Sigmoid colon (tissue), 7 donors: ENCODE data around the gene CDC37L1. TPM values are rescaled to one million over a fixed set of nuclear protein-coding genes. Genes with fewer than 3 reads are reported as not detected.
"Not testable (repeated sequence)": the region's sequence is repeated elsewhere in the genome, so short reads cannot be mapped to it uniquely, and the experiment has no call there.

Source experiments
- DNase-seq: peaks from one replicate; pipeline ENCODE4 v3.0.0-alpha.2; 2019
- H3K27ac ChIP-seq, 4 donors: fragments of 200-600 bp; sonication (generic); one replicate each; pipeline ENCODE4 v1.5.1; 2016 to 2019; ENCODE audit warnings: mild to moderate bottlenecking in 1 of 4
- H3K27me3 ChIP-seq, 3 donors: fragments of 200-600 bp; sonication (generic); one replicate each; pipeline ENCODE4 v1.5.1; 2019; ENCODE audit warnings: mild to moderate bottlenecking in 1 of 3
- H3K36me3 ChIP-seq, 4 donors: fragments of 200-600 bp; sonication (generic); one replicate each; pipeline ENCODE4 v1.5.1; 2016 to 2019
- H3K4me1 ChIP-seq, 4 donors: fragments of 200-600 bp; sonication (generic); one replicate each; pipeline ENCODE4 v1.5.1; 2017 to 2019
- H3K4me3 ChIP-seq, 4 donors: fragments of 200-600 bp; sonication (generic); one replicate each; pipeline ENCODE4 v1.5.1; 2017 to 2019; ENCODE audit warnings: mild to moderate bottlenecking in 2 of 4, moderate library complexity in 1 of 4
- H3K9me3 ChIP-seq, 4 donors: fragments of 200-600 bp in 3 of 4; sonication (generic) in 3 of 4; one replicate each; pipeline versions ENCODE4 v1.5.1 to v1.6.1; 2013 to 2019
- CTCF ChIP-seq, 4 experiments: fragments of 450-650 bp in 3 of 4; fragments of 200-600 bp in 1 of 4; IDR thresholded peaks; one replicate each; pipeline ENCODE4 v1.5.1; 2016 to 2019; ENCODE audit warnings: antibody characterized with exemption in 4 of 4, mild to moderate bottlenecking in 3 of 4, moderate library complexity in 2 of 4
- EP300 ChIP-seq, 4 donors: sonication (generic); formaldehyde crosslinking; IDR thresholded peaks; one replicate each; pipeline ENCODE4 v1.6.1; 2017; ENCODE audit warnings: antibody characterized with exemption in 4 of 4
- POLR2A ChIP-seq, 2 donors: fragments of 450-650 bp; IDR thresholded peaks; one replicate each; pipeline ENCODE4 v1.6.1; 2016; ENCODE audit warnings: antibody characterized with exemption in 2 of 2, mild to moderate bottlenecking in 2 of 2, moderate library complexity in 2 of 2
- POLR2AphosphoS5 ChIP-seq, 4 donors: sonication (generic); formaldehyde crosslinking; IDR thresholded peaks; one replicate each; pipeline ENCODE4 v1.6.1; 2017; ENCODE audit warnings: antibody characterized with exemption in 4 of 4
- WGBS, 2 donors: extraction: QIAGEN DNeasy Blood & Tissue Kit; methylation state at CpG; one replicate each; pipeline ENCODE4 v1.1.7; 2013; 5-methylcytosine and 5-hydroxymethylcytosine counted together
- intact Hi-C: fragments of 100-400 bp; cut with DNase I; formaldehyde crosslinking; loops from one replicate; pipeline ENCODE4 v1.15.1; 2023
- polyA plus RNA-seq, 3 donors: library from polyadenylated mRNA; stranded (reverse); fragments of 200-250 nt; gene quantifications; one replicate each; pipeline ENCODE4 v1.2.3, GENCODE V29; 2013
- total RNA-seq, 4 donors: library from RNA; depleted of rRNA; stranded (reverse); fragments of >200 nt; gene quantifications; one replicate each; pipeline ENCODE4 v1.1.0, GENCODE V29; 2016
- donor health status: healthy with polysubstance abuse.
- donor health status: Bipolar disorder and iron deficiency.
- donor health status: healthy.

Gene CDC37L1
- total and polyA plus RNA-seq, 7 donors = 8.4 to 40.6 (median 30.7) TPM

DNA sequence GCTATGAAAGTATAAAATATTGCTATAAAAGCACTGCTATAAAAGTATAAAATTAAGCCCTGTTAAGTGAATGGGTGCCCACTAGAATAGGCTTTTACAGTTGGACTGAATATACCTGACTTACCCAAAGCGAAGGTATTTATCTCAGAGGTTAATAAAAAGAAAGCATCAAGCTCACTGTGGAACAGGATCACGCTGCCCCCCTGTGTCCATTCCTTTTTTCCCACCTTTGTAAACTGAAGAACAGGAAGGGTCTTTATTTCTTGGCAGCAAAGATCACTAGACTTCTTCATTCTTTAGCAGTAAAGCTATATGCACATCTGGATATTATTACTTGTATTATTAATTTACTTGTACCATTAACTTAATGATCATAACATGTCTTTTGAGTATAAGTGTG is 39.3 kb upstream of the CDC37L1 start:
- 69 to 73% methylated on average over 2 of the region's 2 CpGs for WGBS, 2 donors
- TF ChIP-seq POLR2AphosphoS5 (IDR thresholded peaks at IDR 0.05) (no peak), CTCF (IDR thresholded peaks at IDR 0.05) (peak; percentile 23 to 62 (median 42))
- no peak overlapping the region for H3K4me3 ChIP-seq
- H3K9me3 ChIP-seq = no peaks in the 10 kb centered on the region
- DNase-seq = no peak
- intact Hi-C loops = no loop called here
- H3K36me3 ChIP-seq = no peaks in the 10 kb centered on the region
- no peak overlapping the region for H3K27ac ChIP-seq
- no peaks in the 10 kb centered on the region for H3K27me3 ChIP-seq
- H3K4me1 ChIP-seq = no peaks in the 10 kb centered on the region

- no peaks in the 10 kb centered on the region for H3K4me1 ChIP-seq
- H3K27ac ChIP-seq = no peak overlapping the region
- intact Hi-C loops = no loop called here
- H3K9me3 ChIP-seq = no peaks in the 10 kb centered on the region
- WGBS, 2 donors = 97 to 99% methylated on average over 2 of the region's 2 CpGs
- no peak for DNase-seq
- no peaks in the 10 kb centered on the region for H3K36me3 ChIP-seq
- TF ChIP-seq EP300 (IDR thresholded peaks at IDR 0.05) = no peak
- TF ChIP-seq CTCF (IDR thresholded peaks at IDR 0.05) = no peak
- no peak for TF ChIP-seq POLR2AphosphoS5 (IDR thresholded peaks at IDR 0.05)
- no peak for TF ChIP-seq POLR2A (IDR thresholded peaks at IDR 0.05)
- H3K4me3 ChIP-seq = no peak overlapping the region
- no peaks in the 10 kb centered on the region for H3K27me3 ChIP-seq
Observed at GRCh38 chr9:4642351-4642750, 37.0 kb upstream of the CDC37L1 start.

GRCh38 chr9:4654084-4654483 is 25.3 kb upstream of the CDC37L1 start:
- H3K36me3 ChIP-seq = no peaks in the 10 kb centered on the region
- no peak for TF ChIP-seq CTCF (IDR thresholded peaks at IDR 0.05)
- no peak for TF ChIP-seq EP300 (IDR thresholded peaks at IDR 0.05)
- no peak for TF ChIP-seq POLR2A (IDR thresholded peaks at IDR 0.05)
- TF ChIP-seq POLR2AphosphoS5 (IDR thresholded peaks at IDR 0.05) = no peak
- no peaks in the 10 kb centered on the region for H3K9me3 ChIP-seq
- no peak overlapping the region for H3K27ac ChIP-seq
- DNase-seq = no peak
- 92 to 95% methylated on average over 9 of the region's 9 CpGs for WGBS, 2 donors
- H3K4me3 ChIP-seq = no peak overlapping the region
- H3K27me3 ChIP-seq = no peaks in the 10 kb centered on the region
- no peaks in the 10 kb centered on the region for H3K4me1 ChIP-seq
- intact Hi-C loops = no loop called here

GRCh38 chr9:4654538-4654937 is 24.8 kb upstream of the CDC37L1 start:
- DNase-seq = no peak
- intact Hi-C loops = no loop called here
- Histone ChIP-seq H3K27ac (no peak overlapping the region), H3K4me1 (no peaks in the 10 kb centered on the region), H3K36me3 (no peaks in the 10 kb centered on the region), H3K27me3 (no peaks in the 10 kb centered on the region), H3K9me3 (no peaks in the 10 kb centered on the region), H3K4me3 (no peak overlapping the region)
- 85 to 98% methylated on average over 10 of the region's 10 CpGs for WGBS, 2 donors
- TF ChIP-seq POLR2A (IDR thresholded peaks at IDR 0.05) (no peak), EP300 (IDR thresholded peaks at IDR 0.05) (no peak), CTCF (IDR thresholded peaks at IDR 0.05) (no peak), POLR2AphosphoS5 (IDR thresholded peaks at IDR 0.05) (no peak)

DNA sequence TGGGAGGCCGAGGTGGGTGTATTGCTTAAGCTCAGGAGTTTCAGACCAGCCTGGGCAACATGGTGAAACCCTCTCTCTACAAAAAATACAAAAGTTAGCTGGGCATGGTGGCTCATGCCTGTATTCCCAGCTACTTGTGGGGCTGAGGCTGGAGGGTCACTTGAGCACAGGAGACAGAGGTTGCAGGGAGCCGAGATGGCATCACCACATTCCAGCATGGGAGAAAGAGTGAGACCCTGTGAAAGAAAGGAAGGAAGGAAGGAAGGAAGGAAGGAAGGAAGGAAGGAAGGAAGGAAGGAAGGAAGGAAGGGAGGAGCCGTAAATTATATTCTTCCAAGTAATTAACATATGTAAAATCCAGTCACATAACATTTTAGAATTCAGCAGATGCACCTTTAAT is 23.2 kb upstream of the CDC37L1 start:
- H3K27me3 ChIP-seq, H3K4me3 ChIP-seq, DNase-seq, H3K4me1 ChIP-seq, H3K36me3 ChIP-seq, H3K9me3 ChIP-seq, intact Hi-C loops, H3K27ac ChIP-seq: not testable (repeated sequence)
- WGBS, 2 donors = 90 to 95% methylated on average over 3 of the region's 3 CpGs
